GM19193 (cell line): Measurements from ENCODE around the gene TXNRD1.

ENCODE experiments used
- POLR2A ChIP-seq: IDR thresholded peaks from 4 replicates; pipeline ENCODE4 v1.6.1; 2011; ENCODE audit not compliant: insufficient read depth, insufficient read length; ENCODE audit errors: extremely low read depth

The TXNRD1 gene

GRCh38 chr12:104282109-104282508 lies 66.5 kb downstream of the TXNRD1 start:
- TF ChIP-seq POLR2A: no peak

- TF ChIP-seq POLR2A: no peak
Observed at GRCh38 chr12:104285740-104286515, 70.3 kb downstream of the TXNRD1 start.

GRCh38 chr12:104286516-104287482 lies 71.2 kb downstream of the TXNRD1 start:
- TF ChIP-seq POLR2A: peak; percentile 95

- peak; percentile 86 for TF ChIP-seq POLR2A
Observed at GRCh38 chr12:104288635-104289274, 73.2 kb downstream of the TXNRD1 start.

- TF ChIP-seq POLR2A: no peak
Observed at GRCh38 chr12:104290320-104290719, 74.7 kb downstream of the TXNRD1 start.

- no peak for TF ChIP-seq POLR2A
Observed at GRCh38 chr12:104290855-104291254, 75.3 kb downstream of the TXNRD1 start.

- no peak for TF ChIP-seq POLR2A
Observed at GRCh38 chr12:104291867-104292524, 76.4 kb downstream of the TXNRD1 start.

GRCh38 chr12:104292872-104293794 lies 77.6 kb downstream of the TXNRD1 start:
- no peak for TF ChIP-seq POLR2A

- TF ChIP-seq POLR2A: no peak
Observed at GRCh38 chr12:104294927-104295668, 79.5 kb downstream of the TXNRD1 start.

GRCh38 chr12:104295954-104296353 lies 80.4 kb downstream of the TXNRD1 start:
- TF ChIP-seq POLR2A: no peak

- TF ChIP-seq POLR2A: no peak
Observed at GRCh38 chr12:104296718-104297117, 81.1 kb downstream of the TXNRD1 start.

- no peak for TF ChIP-seq POLR2A
Observed at GRCh38 chr12:104297477-104298113, 82.0 kb downstream of the TXNRD1 start.

GRCh38 chr12:104299842-104300481 lies 84.4 kb downstream of the TXNRD1 start:
- TF ChIP-seq POLR2A: no peak
